ENCODE data around the gene SRPK3. TPM values are rescaled to one million over a fixed set of nuclear protein-coding genes. Genes with fewer than 3 reads are reported as not detected.
"Not testable (repeated sequence)": the region's sequence is repeated elsewhere in the genome, so short reads cannot be mapped to it uniquely, and the experiment has no call there.

The SRPK3 gene
- total RNA-seq, 2 experiments from 2014 or later: 0.09 TPM; not detected in 1

- CTCF ChIA-PET: interaction anchor here (0.6 to 1.0 kb wide), 2 partner anchors 23 to 94 kb away, joined by 3 read pairs; partner anchors contain the start of genes IDH3G and SSR4
- Mint-ChIP-seq H3K9me3 (no peaks in the 10 kb centered on the region), H3K4me1 (ENCODE audit: low read depth) (peaks cover 28% of the 10 kb centered on the region), H3K27ac (no peak overlapping the region), H3K36me3 (ENCODE audit: low read depth) (no peaks in the 10 kb centered on the region), H3K4me3 (no peak overlapping the region), H3K27me3 (peaks cover 4% of the 10 kb centered on the region)
- POLR2A ChIA-PET: interaction anchor here (0.6 kb wide), 1 partner anchor 53 kb away, joined by 3 read pairs; no protein-coding TSS in a partner anchor
- no peak for TF ChIP-seq CTCF (IDR thresholded peaks at IDR 0.05)
- ATAC-seq (peak; percentile 68), DNase-seq (peak; percentile 68)
- intact Hi-C loops (cut with micrococcal nuclease): no loop called here
These were observed 36.2 kb downstream of the SRPK3 start for GRCh38 chrX:153816831-153817690.

- H3K9me3 Mint-ChIP-seq; H3K27me3 Mint-ChIP-seq; ATAC-seq; DNase-seq; H3K4me3 Mint-ChIP-seq; POLR2A ChIA-PET; H3K36me3 Mint-ChIP-seq (ENCODE audit: low read depth); H3K27ac Mint-ChIP-seq; intact Hi-C loops (cut with micrococcal nuclease): not testable (repeated sequence)
- CTCF ChIA-PET: interaction anchor here (0.6 to 1.3 kb wide), 2 partner anchors 24 to 54 kb away, joined by 3 read pairs; partner anchors contain the start of genes IDH3G, PLXNB3 and SSR4
- peaks cover 36% of the 10 kb centered on the region for H3K4me1 Mint-ChIP-seq (ENCODE audit: low read depth)
These were observed 37.2 kb downstream of the SRPK3 start for GRCh38 chrX:153818064-153818463.

GRCh38 chrX:153818571-153819383 is 37.9 kb downstream of the SRPK3 start:
- no peaks in the 10 kb centered on the region for H3K36me3 Mint-ChIP-seq (ENCODE audit: low read depth)
- peaks cover 4% of the 10 kb centered on the region for H3K27me3 Mint-ChIP-seq
- peak overlapping the region; percentile 47 for H3K4me3 Mint-ChIP-seq
- intact Hi-C loops (cut with micrococcal nuclease): no loop called here
- ChIA-PET POLR2A (interaction anchor here (1.4 kb wide), 1 partner anchor 9 kb away, joined by 3 read pairs; no protein-coding TSS in a partner anchor), CTCF (interaction anchor here (1.3 kb wide), 1 partner anchor 55 kb away, joined by 3 read pairs; the partner anchor contains the start of gene PLXNB3)
- peaks cover 36% of the 10 kb centered on the region for H3K4me1 Mint-ChIP-seq (ENCODE audit: low read depth)
- peak; percentile 48 for DNase-seq
- H3K9me3 Mint-ChIP-seq: no peaks in the 10 kb centered on the region
- peak; percentile 82 for ATAC-seq
- H3K27ac Mint-ChIP-seq: no peak overlapping the region
- TF ChIP-seq CTCF (IDR thresholded peaks at IDR 0.05): no peak

GRCh38 chrX:153819384-153820040 is 38.7 kb downstream of the SRPK3 start:
- Mint-ChIP-seq H3K27me3 (peaks cover 4% of the 10 kb centered on the region), H3K4me1 (ENCODE audit: low read depth) (peaks cover 36% of the 10 kb centered on the region), H3K9me3 (no peaks in the 10 kb centered on the region), H3K27ac (no peak overlapping the region), H3K4me3 (peak overlapping the region; percentile 47), H3K36me3 (ENCODE audit: low read depth) (no peaks in the 10 kb centered on the region)
- TF ChIP-seq CTCF (IDR thresholded peaks at IDR 0.05): no peak
- ChIA-PET CTCF (no interaction called here), POLR2A (interaction anchor here (1.4 kb wide), 1 partner anchor 8 kb away, joined by 3 read pairs; no protein-coding TSS in a partner anchor)
- intact Hi-C loops (cut with micrococcal nuclease): no loop called here
- no peak for DNase-seq
- no peak for ATAC-seq

- H3K36me3 Mint-ChIP-seq (ENCODE audit: low read depth): no peaks in the 10 kb centered on the region
- H3K4me3 Mint-ChIP-seq: no peak overlapping the region
- intact Hi-C loops (cut with micrococcal nuclease): no loop called here
- no peaks in the 10 kb centered on the region for H3K9me3 Mint-ChIP-seq
- no peak overlapping the region for H3K27ac Mint-ChIP-seq
- CTCF ChIA-PET: no interaction called here
- no peak for TF ChIP-seq CTCF (IDR thresholded peaks at IDR 0.05)
- peaks cover 32% of the 10 kb centered on the region for H3K4me1 Mint-ChIP-seq (ENCODE audit: low read depth)
- H3K27me3 Mint-ChIP-seq: peaks cover 4% of the 10 kb centered on the region
- ATAC-seq (no peak), DNase-seq (no peak)
- POLR2A ChIA-PET: no interaction called here
These were observed 39.8 kb downstream of the SRPK3 start for GRCh38 chrX:153820601-153821000.
